ENCODE measurements around the gene ZNF835. TPM values are rescaled to one million over a fixed set of nuclear protein-coding genes. Genes with fewer than 3 reads are reported as not detected.

ZNF835 gene
- total RNA-seq, 1 donor from 2014 or later = 5.7 TPM

GRCh38 chr19:56617531-56617930 is 54.0 kb downstream of the ZNF835 start:
- DNase-seq = no peak
- no peaks in the 10 kb centered on the region for H3K4me1 Mint-ChIP-seq
- no peak overlapping the region for H3K27ac Mint-ChIP-seq
- no peak for ATAC-seq (ENCODE audit: low read depth)
- intact Hi-C loops (cut with micrococcal nuclease) = no loop called here
- peaks cover 86% of the 10 kb centered on the region for H3K36me3 Mint-ChIP-seq (ENCODE audit: low read depth)
- TF ChIP-seq CTCF (IDR thresholded peaks at IDR 0.05) = no peak
- ChIA-PET CTCF (no interaction called here), POLR2A (no interaction called here)
- H3K4me3 Mint-ChIP-seq = no peak overlapping the region
- peaks cover 54% of the 10 kb centered on the region for H3K9me3 Mint-ChIP-seq
- H3K27me3 Mint-ChIP-seq = no peaks in the 10 kb centered on the region

- no peak for ATAC-seq (ENCODE audit: low read depth)
- Mint-ChIP-seq H3K4me3 (no peak overlapping the region), H3K27me3 (no peaks in the 10 kb centered on the region), H3K27ac (no peak overlapping the region), H3K4me1 (no peaks in the 10 kb centered on the region), H3K36me3 (ENCODE audit: low read depth) (peaks cover 88% of the 10 kb centered on the region), H3K9me3 (peaks cover 54% of the 10 kb centered on the region)
- ChIA-PET POLR2A (no interaction called here), CTCF (no interaction called here)
- DNase-seq = no peak
- intact Hi-C loops (cut with micrococcal nuclease) = no loop called here
- no peak for TF ChIP-seq CTCF (IDR thresholded peaks at IDR 0.05)
These were observed 57.9 kb downstream of the ZNF835 start for GRCh38 chr19:56613639-56614038.

- intact Hi-C loops (cut with micrococcal nuclease) = no loop called here
- no peak for DNase-seq
- POLR2A ChIA-PET = no interaction called here
- Mint-ChIP-seq H3K27me3 (no peaks in the 10 kb centered on the region), H3K36me3 (ENCODE audit: low read depth) (peaks cover 89% of the 10 kb centered on the region), H3K27ac (no peak overlapping the region), H3K4me1 (no peaks in the 10 kb centered on the region), H3K4me3 (no peak overlapping the region), H3K9me3 (peaks cover 46% of the 10 kb centered on the region)
- no peak for TF ChIP-seq CTCF (IDR thresholded peaks at IDR 0.05)
- CTCF ChIA-PET = no interaction called here
- no peak for ATAC-seq (ENCODE audit: low read depth)
These were observed 58.8 kb downstream of the ZNF835 start for GRCh38 chr19:56612737-56613136.

Other genes starting within 250 kb of the ZNF835 start
- gene ZNF667, start 194.4 kb downstream of the ZNF835 start, total RNA-seq = 2.0 and 2.6 TPM in 2 replicates
- 1.8 and 2.1 TPM in 2 replicates for gene ZNF471, start 163.9 kb downstream of the ZNF835 start, total RNA-seq
- gene ZFP28, start 132.8 kb downstream of the ZNF835 start, total RNA-seq = 6.2 and 6.5 TPM in 2 replicates
- 5.9 and 6.4 TPM in 2 replicates for gene ZNF470, start 104.3 kb downstream of the ZNF835 start, total RNA-seq
- gene ZNF71, start 76.5 kb downstream of the ZNF835 start, total RNA-seq = 6.3 and 6.7 TPM in 2 replicates
- not detected in 2 replicates for gene SMIM17, start 28.6 kb downstream of the ZNF835 start, total RNA-seq
- gene PEG3, start 169.0 kb upstream of the ZNF835 start, total RNA-seq = not detected in 2 replicates
- not detected in 2 replicates for gene ZIM2, start 169.0 kb upstream of the ZNF835 start, total RNA-seq

Measured in activated B cell treated with CpG ODN at 0.5 μM for 24 hours (primary cell).